Embryonic facial prominence (tissue), 1 donor: ENCODE measurements around the gene CXADR.
"Not testable (repeated sequence)": the region's sequence is repeated elsewhere in the genome, so short reads cannot be mapped to it uniquely, and the experiment has no call there.

Experiments used
- DNase-seq: peaks from one replicate; pipeline ENCODE4 v3.0.0-alpha.2; 2016; ENCODE audit errors: extremely low spot score

Gene CXADR

GRCh38 chr21:17512253-17513213 lies at the start of gene CXADR:
Gene CXADR, plus strand, starts transcription at chr21:17513043. Its CDS starts 87 bp downstream, at chr21:17513130.
- DNase-seq: peak; percentile 59

DNA sequence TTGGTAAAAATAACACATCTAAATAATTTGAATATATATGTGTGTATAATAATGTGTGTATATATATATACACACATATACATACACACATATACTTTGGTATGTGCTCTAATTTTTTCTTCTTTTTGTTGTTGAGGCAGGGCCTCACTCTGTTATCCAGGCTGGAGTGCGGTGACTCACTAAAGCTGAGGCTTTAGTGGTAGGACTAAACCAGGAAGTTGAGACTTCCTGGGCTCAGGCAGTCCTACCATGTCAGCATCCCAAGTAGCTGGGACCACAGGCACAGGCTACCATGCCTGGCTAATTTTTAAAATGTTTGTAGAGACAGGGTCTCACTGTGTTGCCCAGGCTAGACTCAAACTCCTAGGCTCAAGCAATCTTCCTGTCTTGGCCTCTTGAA lies 46.7 kb upstream of the CXADR start:
- DNase-seq: no peak

GRCh38 chr21:17467392-17467791 lies 45.5 kb upstream of the CXADR start:
- DNase-seq: no peak

DNA sequence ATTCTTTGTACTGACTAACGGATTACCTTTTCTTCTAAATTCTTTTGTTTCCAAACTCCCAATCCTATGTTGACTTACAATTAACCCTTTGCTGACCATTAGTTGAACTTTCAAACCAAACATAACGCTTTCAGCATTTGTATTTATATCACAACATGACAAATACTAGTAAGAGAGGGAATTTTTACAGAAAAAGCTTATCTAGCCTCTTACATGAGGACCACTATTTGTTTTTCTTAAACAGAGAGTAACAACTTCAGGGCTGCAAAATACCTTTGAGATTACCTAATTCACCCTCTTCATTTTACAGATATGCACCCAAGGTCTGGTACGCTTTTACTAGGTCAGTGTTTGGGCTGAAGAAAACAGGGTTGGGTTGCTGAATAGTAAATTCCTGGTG lies 45.0 kb upstream of the CXADR start:
- DNase-seq: no peak

- no peak for DNase-seq
Measured at GRCh38 chr21:17468698-17469097, 44.1 kb upstream of the CXADR start.

GRCh38 chr21:17469727-17470126 lies 43.1 kb upstream of the CXADR start:
- no peak for DNase-seq

GRCh38 chr21:17472182-17472581 lies 40.7 kb upstream of the CXADR start:
- no peak for DNase-seq

GRCh38 chr21:17472592-17473271 lies 40.1 kb upstream of the CXADR start:
- no peak for DNase-seq

DNA sequence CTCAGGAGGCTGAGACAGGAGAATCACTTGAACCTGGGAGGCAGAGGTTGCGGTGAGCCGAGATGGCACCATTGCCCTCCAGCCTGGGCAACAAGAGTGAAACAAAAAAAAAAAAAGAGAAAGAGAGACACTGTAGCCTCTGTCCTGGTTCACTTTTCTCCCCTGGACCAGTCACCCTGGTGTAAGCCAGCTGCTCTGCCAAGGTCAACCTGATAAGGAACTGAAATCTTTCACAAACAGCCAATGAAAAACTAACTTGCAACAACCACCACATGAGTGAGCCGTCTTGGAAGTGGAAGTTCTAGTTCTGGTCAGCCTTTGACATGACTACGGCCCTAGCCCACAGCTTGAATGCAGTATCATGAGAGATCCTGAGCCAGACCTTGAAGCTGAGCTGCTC lies 36.8 kb upstream of the CXADR start:
- no peak for DNase-seq

DNA sequence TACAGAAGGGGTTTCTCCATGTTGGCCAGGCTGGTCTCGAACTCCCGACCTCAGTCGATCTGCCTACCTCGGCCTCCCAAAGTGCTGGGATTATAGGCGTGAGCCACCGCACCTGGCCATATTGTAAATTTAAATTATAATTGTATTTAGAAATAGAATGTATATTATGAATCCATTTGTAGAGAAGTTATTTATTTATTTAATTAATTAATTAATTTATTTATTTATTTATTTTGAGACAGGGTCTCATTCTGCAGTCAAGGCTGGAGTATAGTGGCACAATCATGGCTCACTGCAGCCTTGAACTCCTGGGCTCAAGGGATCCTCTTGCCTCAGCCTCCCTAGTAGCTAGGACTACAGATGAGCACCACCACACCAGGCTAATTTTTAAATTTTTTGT lies 34.7 kb upstream of the CXADR start:
- DNase-seq: not testable (repeated sequence)

DNA sequence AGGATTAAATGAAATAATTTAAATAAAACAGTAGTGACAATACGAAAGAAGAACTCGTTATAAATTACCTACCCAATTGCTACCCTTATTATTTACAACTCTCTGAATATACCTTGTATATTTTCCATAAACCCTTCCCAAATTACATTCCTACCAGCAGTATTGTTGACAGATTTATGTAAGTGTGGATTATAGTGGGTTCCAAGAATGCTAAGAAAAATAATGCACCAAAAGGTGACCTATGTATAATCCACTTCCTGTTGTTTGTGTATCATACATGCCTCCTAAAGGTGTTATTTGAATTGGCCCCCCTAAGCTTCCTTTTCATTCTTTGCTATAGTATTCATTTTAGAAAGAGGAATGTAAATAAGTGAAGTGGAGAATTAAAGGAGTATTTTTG lies 33.2 kb upstream of the CXADR start:
- DNase-seq: no peak

- no peak for DNase-seq
Measured at GRCh38 chr21:17482928-17483327, 29.9 kb upstream of the CXADR start.

DNA sequence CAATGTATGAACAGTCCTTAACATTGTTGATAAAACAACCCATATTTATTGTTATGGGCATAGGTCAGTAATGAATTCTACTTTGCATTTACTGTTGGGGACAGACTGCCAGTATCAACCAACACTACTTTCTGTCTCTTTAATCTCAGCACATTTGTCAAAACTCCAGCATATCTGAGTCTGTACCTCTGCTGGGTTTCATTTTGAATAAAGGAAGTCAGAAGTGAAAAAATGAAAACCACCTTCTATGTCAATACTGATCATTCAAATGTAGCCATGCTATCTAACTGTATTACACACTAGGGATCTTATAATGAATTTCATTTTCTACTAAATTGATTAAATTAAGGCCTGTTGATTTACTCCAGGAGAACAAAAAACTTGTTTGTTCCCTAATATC lies 24.2 kb upstream of the CXADR start:
- no peak for DNase-seq

- DNase-seq: not testable (repeated sequence)
Measured at GRCh38 chr21:17489565-17489964, 23.3 kb upstream of the CXADR start.

DNA sequence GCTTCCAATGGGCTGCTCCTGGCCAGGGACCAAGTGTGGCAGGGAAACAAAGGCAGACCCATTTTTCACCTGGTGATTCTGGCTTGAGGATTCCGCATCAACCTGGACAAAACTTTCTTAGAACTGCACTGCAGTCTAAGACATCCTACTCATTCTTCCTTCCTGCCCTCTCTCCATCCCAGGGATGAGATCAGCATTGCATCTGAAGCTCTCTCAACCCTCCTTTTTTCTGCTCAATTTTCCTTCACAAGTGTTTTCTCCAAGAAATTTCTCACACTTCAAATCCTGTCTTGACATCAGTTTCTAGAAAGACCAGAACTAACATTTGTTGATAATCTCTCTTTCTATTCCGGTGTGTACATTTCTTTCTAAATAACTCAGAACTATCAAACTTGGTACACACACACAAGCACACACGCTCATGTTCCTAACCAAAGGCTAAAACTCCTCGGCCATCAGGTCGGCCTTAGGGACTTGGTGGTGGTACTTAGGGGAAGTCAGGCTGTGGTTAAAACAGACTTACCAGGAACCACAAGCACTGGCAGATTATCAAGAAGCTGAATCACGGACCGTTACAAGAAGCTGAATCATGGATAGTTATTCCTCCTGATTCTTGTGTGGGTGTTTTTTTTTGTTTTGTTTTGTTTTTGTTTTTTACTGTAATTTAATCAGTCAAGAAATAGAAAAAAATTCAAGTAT lies 21.0 kb upstream of the CXADR start:
- no peak for DNase-seq

- DNase-seq: no peak
Measured at GRCh38 chr21:17492415-17493168, 20.3 kb upstream of the CXADR start.

GRCh38 chr21:17494051-17494450 lies 18.8 kb upstream of the CXADR start:
- DNase-seq: no peak

- DNase-seq: no peak
Measured at GRCh38 chr21:17495680-17496079, 17.2 kb upstream of the CXADR start.

DNA sequence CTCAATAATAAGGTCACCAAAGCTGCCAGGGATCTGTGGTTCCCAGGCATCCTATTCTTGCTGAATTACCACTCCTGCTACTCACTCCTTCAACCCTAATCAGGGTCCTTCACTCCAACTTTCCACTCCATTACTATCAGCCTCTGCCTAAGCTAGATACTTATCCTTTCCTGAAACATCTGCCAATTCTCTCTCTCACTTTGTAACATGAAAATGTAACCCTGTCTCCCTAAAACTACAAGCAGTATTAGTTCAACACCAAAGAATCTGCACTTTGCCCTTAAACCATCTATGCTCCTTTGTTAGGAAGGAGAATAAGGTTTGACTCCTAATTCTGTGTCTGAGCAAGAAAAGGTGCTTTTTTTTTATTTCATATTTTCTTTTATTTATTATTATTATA lies 15.5 kb upstream of the CXADR start:
- DNase-seq: no peak

DNA sequence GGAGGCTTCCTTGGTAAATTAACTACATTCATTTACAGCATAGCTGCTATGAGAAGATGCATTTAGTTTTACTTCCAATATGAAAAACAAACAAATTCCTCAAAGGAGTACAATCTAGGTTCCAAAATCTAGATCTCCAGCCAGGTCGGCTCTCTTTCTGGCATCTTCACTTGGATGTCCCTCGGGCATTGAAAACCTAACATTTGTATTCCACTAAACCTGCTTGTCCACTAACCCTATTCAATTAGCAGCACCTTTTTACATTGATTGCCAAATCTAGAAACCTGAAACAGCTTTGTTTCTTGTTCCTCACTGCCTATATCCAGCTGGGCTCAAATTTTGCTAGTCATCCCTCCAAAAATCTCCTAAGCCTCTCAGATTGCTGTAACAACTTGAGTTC lies 14.3 kb upstream of the CXADR start:
- DNase-seq: no peak

GRCh38 chr21:17501107-17502006 lies 11.5 kb upstream of the CXADR start:
- DNase-seq: no peak
